NCI-H2107 (cell line): ENCODE data around the gene SNRPB.

ENCODE experiments used
- DNase-seq: peaks from one replicate; lab custom pipeline; 2025; lab: John Stamatoyannopoulos, UW

Gene SNRPB

DNA sequence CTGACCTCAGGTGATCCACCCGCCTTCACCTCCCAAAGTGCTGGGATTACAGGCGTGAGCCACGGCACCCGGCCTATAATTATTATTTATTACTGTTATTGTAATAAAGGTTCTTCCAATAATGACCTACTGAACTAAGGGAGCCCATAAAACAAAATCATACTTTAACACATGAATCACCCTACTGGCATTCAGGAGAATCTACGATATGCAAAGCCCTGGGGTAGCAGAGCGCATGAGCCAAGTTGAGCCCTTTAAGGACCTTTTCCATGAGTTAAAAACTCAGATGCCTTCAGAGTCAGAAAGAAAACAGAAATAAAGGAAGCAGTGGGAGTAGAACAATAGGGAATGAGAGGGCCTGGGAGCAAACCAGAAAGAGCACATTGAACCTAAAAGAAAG is 41.5 kb downstream of the SNRPB start:
- no peak for DNase-seq

- DNase-seq, result no peak
Measured at GRCh38 chr20:2421247-2421646, 49.3 kb downstream of the SNRPB start.

- DNase-seq, result no peak
Measured at GRCh38 chr20:2420510-2420909, 50.1 kb downstream of the SNRPB start.

DNA sequence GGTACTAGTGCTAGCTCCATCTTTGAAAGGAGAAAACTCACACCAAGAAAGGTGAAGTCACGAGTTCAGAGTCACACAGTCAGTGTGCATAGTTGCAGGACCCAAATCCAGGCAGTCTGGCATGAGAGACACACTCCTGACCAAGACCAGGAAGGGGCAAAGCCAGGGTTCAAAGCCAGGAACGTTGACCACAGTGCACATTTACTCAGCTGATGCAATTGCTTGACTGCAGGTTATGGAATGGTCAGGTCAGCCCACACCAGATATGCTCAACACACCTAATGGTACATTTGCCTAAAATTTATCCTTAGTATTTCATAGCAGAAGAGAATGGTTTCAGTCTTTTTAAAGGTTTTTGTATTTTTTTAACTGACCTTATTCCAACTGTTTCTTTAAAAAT is 52.2 kb downstream of the SNRPB start:
- DNase-seq, result no peak

DNA sequence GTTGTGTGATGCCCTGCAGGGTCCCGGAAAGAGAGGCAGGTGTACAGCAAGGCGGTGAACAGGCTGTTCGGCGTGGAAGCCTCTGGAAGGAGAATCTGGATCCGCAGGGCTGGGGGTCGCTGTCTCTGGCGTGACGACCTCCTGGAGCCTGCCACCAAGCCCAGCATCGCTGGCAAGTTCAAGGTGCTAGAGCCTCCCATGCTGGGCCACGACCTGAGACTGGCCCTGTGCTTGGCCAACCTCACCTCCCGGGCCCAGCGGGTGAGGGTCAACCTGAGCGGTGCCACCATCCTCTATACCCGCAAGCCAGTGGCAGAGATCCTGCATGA is 53.4 kb downstream of the SNRPB start:
- no peak for DNase-seq

DNA sequence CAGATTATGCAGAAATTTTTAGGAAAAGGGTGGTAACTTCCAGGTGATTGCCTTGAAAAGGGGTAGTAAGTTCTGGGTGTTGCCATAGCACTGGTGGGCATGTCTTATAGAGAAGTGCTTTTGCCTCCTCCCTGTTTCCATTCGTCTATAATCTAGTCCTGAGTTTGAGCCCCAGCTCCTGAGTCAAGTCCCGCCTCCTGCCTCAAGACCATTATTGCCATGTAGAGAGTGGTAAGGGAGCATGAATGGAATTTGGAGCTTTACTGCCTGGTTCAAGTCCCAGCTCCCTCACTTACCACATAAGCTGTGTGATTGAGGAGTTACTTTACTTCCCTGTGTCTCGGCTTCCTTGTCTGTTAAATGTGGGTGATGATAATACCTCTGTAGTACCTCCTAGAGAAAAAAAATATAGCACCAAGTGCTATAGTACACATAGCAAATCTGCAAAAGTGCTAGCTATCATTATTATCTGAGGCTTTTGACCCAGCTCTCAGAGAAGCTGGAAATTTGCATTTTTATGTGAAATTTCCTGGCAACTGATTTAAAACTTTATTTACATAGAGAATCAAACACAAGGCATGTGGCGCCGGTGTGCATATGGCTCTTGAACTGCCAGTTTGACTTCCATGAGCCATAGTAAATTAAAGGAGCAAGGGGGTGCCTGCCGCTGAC is 53.9 kb downstream of the SNRPB start:
- no peak for DNase-seq
